Hematopoietic multipotent progenitor cell treated with erythropoietin and hydrocortisone succinate and interleukin-3 and kit ligand, for 8 days (in vitro differentiated cells): ENCODE measurements around the gene EGFL8.
"Not testable (repeated sequence)": the region's sequence is repeated elsewhere in the genome, so short reads cannot be mapped to it uniquely, and the experiment has no call there.

Experiments used
- DNase-seq: peaks from one replicate; pipeline ENCODE4 v3.0.0-alpha.2; 2015

EGFL8 gene

GRCh38 chr6:32185681-32186131 is 21.3 kb downstream of the EGFL8 start:
- DNase-seq, result peak; percentile 88

GRCh38 chr6:32186151-32186840 is 21.9 kb downstream of the EGFL8 start:
- not testable (repeated sequence) for DNase-seq

GRCh38 chr6:32187009-32187709 is 22.8 kb downstream of the EGFL8 start:
- no peak for DNase-seq

GRCh38 chr6:32187725-32188380 is 23.5 kb downstream of the EGFL8 start:
- not testable (repeated sequence) for DNase-seq

- no peak for DNase-seq
These were observed 24.1 kb downstream of the EGFL8 start for GRCh38 chr6:32188381-32189068.

- no peak for DNase-seq
These were observed 24.8 kb downstream of the EGFL8 start for GRCh38 chr6:32189069-32189741.

- DNase-seq, result no peak
These were observed 25.3 kb downstream of the EGFL8 start for GRCh38 chr6:32189742-32190053.

- peak; percentile 93 for DNase-seq
These were observed 25.9 kb downstream of the EGFL8 start, which contains the start of gene PBX2 for GRCh38 chr6:32190054-32190851. Gene PBX2, minus strand, starts transcription at chr6:32190202. Its CDS starts 287 bp downstream, at chr6:32189915.

GRCh38 chr6:32190911-32191677 is 26.7 kb downstream of the EGFL8 start:
- no peak for DNase-seq

- no peak for DNase-seq
These were observed 27.6 kb downstream of the EGFL8 start for GRCh38 chr6:32191696-32192607.

- DNase-seq, result peak; percentile 57
These were observed 28.2 kb downstream of the EGFL8 start, which contains the start of gene GPSM3 for GRCh38 chr6:32192608-32193039. Gene GPSM3, minus strand, starts transcription at chr6:32192643. Its CDS starts 130 bp downstream, at chr6:32192513.

- not testable (repeated sequence) for DNase-seq
These were observed 28.7 kb downstream of the EGFL8 start for GRCh38 chr6:32193096-32193495.

GRCh38 chr6:32194388-32194787 is 30.0 kb downstream of the EGFL8 start:
- no peak for DNase-seq

- peak; percentile 83 for DNase-seq
These were observed 30.6 kb downstream of the EGFL8 start for GRCh38 chr6:32194825-32195651.

- DNase-seq, result peak; percentile 99
These were observed 31.2 kb downstream of the EGFL8 start for GRCh38 chr6:32195652-32195901.

GRCh38 chr6:32195902-32196681 is 31.7 kb downstream of the EGFL8 start:
- DNase-seq, result peak; percentile 71

GRCh38 chr6:32196682-32197616 is 32.6 kb downstream of the EGFL8 start:
- peak; percentile 70 for DNase-seq
